HEK293T (cell line): ENCODE results near the gene NUDT12.

Experiments used
- CTCF ChIA-PET: fragments of 350-600 bp; formaldehyde crosslinking; extraction: SDS; loops from one replicate; lab custom pipeline; 2021; ENCODE audit warnings: antibody characterized with exemption, inconsistent platforms; lab: Yijun Ruan, JAX
- POLR2A ChIA-PET: fragments of 350-600 bp; formaldehyde crosslinking; extraction: SDS; loops from one replicate; lab custom pipeline; 2020; ENCODE audit warnings: antibody characterized with exemption, inconsistent platforms; lab: Yijun Ruan, JAX
- DNase-seq: peaks from one replicate; pipeline ENCODE4 v3.0.0; 2012; ENCODE audit warnings: mixed read lengths; ENCODE audit errors: extremely low spot score
- ARNT ChIP-seq: fragments of 450-650 bp; IDR thresholded peaks from 2 replicates; pipeline ENCODE4 v1.6.1; 2017; ENCODE audit warnings: mild to moderate bottlenecking
- BHLHE40 ChIP-seq: fragments of 450-650 bp; IDR thresholded peaks from 2 replicates; pipeline ENCODE4 v1.6.1; 2016; ENCODE audit warnings: mild to moderate bottlenecking, moderate library complexity, borderline replicate concordance
- CTBP1 ChIP-seq: fragments of 450-650 bp; IDR thresholded peaks from 2 replicates; pipeline ENCODE4 v1.6.1; 2016; ENCODE audit warnings: borderline replicate concordance
- ELF4 ChIP-seq: fragments of 450-650 bp; IDR thresholded peaks from 2 replicates; pipeline ENCODE4 v1.6.1; 2017; ENCODE audit warnings: antibody characterized with exemption
- FOXA1 ChIP-seq: fragments of 450-650 bp; IDR thresholded peaks from 2 replicates; pipeline ENCODE4 v1.6.1; 2016; ENCODE audit warnings: mild to moderate bottlenecking
- FOXK2 ChIP-seq: fragments of 450-650 bp; IDR thresholded peaks from 2 replicates; pipeline ENCODE4 v1.6.1; 2016; ENCODE audit warnings: mild to moderate bottlenecking
- FOXM1 ChIP-seq: fragments of 450-650 bp; IDR thresholded peaks from 2 replicates; pipeline ENCODE4 v1.6.1; 2017; ENCODE audit warnings: mild to moderate bottlenecking, borderline replicate concordance
- HDGF ChIP-seq: fragments of 450-650 bp; IDR thresholded peaks from 2 replicates; pipeline ENCODE4 v1.6.1; 2017; ENCODE audit warnings: antibody characterized with exemption, borderline replicate concordance
- L3MBTL2 ChIP-seq: fragments of 450-650 bp; conservative IDR thresholded peaks from 2 replicates; pipeline ENCODE4 v1.6.1; 2016; ENCODE audit warnings: mild to moderate bottlenecking
- LEF1 ChIP-seq: fragments of 450-650 bp; IDR thresholded peaks from 2 replicates; pipeline ENCODE4 v1.6.1; 2017; ENCODE audit warnings: mild to moderate bottlenecking, borderline replicate concordance
- NFRKB ChIP-seq: fragments of 450-650 bp; IDR thresholded peaks from 2 replicates; pipeline ENCODE4 v1.6.1; 2016; ENCODE audit warnings: mild to moderate bottlenecking, moderate library complexity
- SP1 ChIP-seq: fragments of 450-650 bp; IDR thresholded peaks from 2 replicates; pipeline ENCODE4 v1.6.1; 2017
- SUZ12 ChIP-seq: fragments of 450-650 bp; IDR thresholded peaks from 2 replicates; pipeline ENCODE4 v1.6.1; 2016; ENCODE audit warnings: mild to moderate bottlenecking
- TARDBP ChIP-seq: fragments of 450-650 bp; IDR thresholded peaks from 2 replicates; pipeline ENCODE4 v1.6.1; 2016
- ZNF384 ChIP-seq: fragments of 450-650 bp; IDR thresholded peaks from 2 replicates; pipeline ENCODE4 v1.6.1; 2016
- TF ChIP-seq, protein P1 (sequence below): fragments of 450-650 bp; IDR thresholded peaks from 2 replicates; pipeline ENCODE4 v1.6.1; 2016

Gene NUDT12

DNA sequence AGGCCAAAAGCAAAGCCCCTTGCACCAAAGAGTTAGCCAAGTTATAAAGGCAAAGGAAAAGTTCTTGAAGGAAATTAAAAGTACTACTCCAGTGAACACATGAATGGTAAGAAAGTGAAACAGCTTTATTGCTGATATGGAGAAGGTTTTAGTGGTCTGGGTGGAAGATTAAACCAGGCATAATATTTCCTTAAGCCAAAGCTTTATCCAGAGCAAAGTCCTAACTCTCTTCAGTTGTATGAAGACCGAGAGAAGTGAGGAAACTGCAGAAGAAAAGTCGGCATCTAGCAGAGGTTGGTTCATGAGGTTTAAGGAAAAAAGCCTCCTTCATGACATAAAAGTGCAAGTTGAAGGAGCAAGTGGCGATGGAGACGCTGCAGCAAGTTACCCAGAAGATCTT, 3.1 kb upstream of the NUDT12 start:
- POLR2A ChIA-PET: no interaction called here
- CTCF ChIA-PET: no interaction called here
- no peak for DNase-seq
- TF ChIP-seq L3MBTL2: no peak
- no peak for TF ChIP-seq CTBP1
- no peak for TF ChIP-seq FOXK2
- TF ChIP-seq FOXM1: no peak
- TF ChIP-seq ARNT: no peak
- TF ChIP-seq TARDBP: no peak
- no peak for TF ChIP-seq ZNF384
- no peak for TF ChIP-seq LEF1
- TF ChIP-seq, protein P1, sequence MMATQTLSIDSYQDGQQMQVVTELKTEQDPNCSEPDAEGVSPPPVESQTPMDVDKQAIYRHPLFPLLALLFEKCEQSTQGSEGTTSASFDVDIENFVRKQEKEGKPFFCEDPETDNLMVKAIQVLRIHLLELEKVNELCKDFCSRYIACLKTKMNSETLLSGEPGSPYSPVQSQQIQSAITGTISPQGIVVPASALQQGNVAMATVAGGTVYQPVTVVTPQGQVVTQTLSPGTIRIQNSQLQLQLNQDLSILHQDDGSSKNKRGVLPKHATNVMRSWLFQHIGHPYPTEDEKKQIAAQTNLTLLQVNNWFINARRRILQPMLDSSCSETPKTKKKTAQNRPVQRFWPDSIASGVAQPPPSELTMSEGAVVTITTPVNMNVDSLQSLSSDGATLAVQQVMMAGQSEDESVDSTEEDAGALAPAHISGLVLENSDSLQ: no peak
- TF ChIP-seq ELF4: no peak

DNA sequence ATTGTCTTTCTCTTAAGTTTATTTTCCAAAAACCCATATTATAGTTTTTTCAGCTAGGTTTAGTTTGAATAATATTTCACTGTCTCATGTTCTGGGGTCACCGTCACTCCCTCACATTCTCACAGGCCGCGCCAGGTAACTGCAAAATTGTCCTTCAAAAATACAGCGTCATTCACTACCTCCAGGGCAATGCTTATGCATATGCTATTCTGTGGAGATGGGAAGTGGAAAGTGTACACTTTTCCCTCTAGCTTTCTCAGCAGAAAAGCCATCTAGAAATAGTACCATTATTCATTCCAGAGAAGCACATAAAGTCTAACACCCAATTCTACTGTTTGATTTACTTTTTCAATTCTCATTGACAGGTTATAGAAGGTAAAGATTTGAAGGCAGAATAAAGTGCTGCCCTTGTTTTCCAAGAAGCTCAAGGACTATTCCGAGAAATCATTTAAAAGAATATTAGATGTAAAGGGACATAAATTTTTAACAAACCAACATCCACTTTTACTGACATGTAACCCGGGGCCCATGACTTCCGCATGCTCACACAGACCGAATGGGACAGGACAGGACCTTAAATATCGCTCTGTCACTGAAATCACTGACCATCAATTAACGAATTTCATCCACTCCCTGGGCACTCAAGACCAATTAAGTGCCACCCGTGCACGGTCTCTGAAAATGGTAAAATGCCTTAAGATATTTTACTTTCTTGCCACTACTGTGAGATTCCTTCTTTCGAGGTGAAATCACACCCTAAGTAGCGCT, 720 bp downstream of the NUDT12 start:
- POLR2A ChIA-PET: interaction anchor here (0.6 to 1.5 kb wide), 3 partner anchors 11 to 497 kb away, joined by 3 to 4 read pairs (median 3); no protein-coding TSS in a partner anchor
- no peak for DNase-seq
- CTCF ChIA-PET: no interaction called here
- no peak for TF ChIP-seq L3MBTL2
- no peak for TF ChIP-seq FOXA1
- no peak for TF ChIP-seq CTBP1
- TF ChIP-seq ELF4: no peak
- TF ChIP-seq NFRKB: no peak
- TF ChIP-seq, protein P1: no peak
- no peak for TF ChIP-seq LEF1
- no peak for TF ChIP-seq BHLHE40
- TF ChIP-seq SUZ12: no peak
- TF ChIP-seq ARNT: no peak
- no peak for TF ChIP-seq ZNF384
- no peak for TF ChIP-seq FOXM1
- no peak for TF ChIP-seq HDGF
- no peak for TF ChIP-seq TARDBP
- TF ChIP-seq FOXK2: no peak
- TF ChIP-seq SP1: no peak

DNA sequence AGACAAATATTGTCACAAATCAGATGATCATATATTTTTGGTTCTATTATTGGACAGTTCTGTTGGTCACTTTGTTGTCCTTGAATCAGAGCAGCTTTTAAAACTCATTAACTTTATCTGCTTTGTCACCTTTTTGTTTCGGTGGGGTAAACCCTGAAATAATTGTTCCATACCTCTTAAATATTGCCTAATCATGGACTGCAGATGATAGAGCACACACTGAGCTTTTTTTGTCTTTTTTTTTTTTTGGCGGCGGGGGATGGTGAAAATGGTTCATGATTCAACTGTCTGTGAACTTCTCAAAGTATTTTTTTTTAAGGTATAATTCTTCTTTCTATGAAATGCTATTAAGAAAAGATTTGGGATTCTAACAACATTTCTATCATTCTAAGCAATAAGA, 1.8 kb downstream of the NUDT12 start:
- no peak for DNase-seq
- ChIA-PET POLR2A (no interaction called here), CTCF (interaction anchor here (0.7 kb wide), 2 partner anchors 9 to 261 kb away, joined by 3 read pairs; no protein-coding TSS in a partner anchor)
- no peak for TF ChIP-seq FOXA1
- no peak for TF ChIP-seq SP1
- TF ChIP-seq TARDBP: no peak
- no peak for TF ChIP-seq CTBP1
- TF ChIP-seq ELF4: no peak
- TF ChIP-seq LEF1: no peak
- TF ChIP-seq NFRKB: no peak

DNA sequence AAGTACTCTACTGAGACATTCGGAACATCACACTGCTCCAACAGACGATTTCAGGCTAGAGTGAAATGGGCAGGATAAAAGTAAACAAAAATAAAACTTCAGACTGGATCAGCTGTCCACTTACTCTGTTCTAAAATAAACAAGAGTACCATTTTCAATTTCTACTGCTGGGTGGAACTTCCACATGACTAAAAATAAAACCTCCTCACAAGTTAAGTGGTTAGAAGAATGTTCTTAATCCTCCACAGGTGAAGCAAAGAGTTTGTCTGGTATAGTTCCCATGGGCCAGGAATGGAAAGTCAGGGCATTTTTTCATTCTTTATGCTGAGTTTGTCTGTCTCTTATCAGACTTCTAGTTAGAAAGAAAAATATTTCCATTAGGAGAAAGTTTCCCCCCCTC, 15.7 kb downstream of the NUDT12 start:
- DNase-seq: no peak
- ChIA-PET POLR2A (no interaction called here), CTCF (no interaction called here)
- TF ChIP-seq HDGF (no peak), SUZ12 (no peak), ARNT (no peak), TARDBP (no peak), NFRKB (no peak), FOXM1 (no peak), SP1 (no peak), L3MBTL2 (no peak), LEF1 (no peak), BHLHE40 (no peak), CTBP1 (no peak), FOXK2 (no peak), ZNF384 (no peak)
- TF ChIP-seq, protein P1: no peak

DNA sequence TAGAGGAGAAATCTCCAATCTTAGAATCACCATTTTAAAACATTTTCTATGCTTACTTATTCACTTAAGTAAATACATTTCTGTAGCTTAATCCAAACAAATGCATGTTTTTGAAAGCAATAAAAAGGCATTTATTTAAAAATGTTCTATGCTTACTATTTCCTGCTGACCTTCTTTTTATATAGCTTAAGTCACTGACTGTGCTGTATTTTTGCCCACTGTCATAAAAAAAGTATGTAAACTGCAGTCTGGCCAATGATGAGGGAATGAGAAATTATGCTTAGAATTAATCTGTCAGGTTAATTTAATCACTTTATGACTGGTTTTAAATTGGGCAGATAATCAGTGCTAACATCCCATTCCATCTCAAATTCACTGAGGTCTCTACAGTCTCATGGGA, 20.1 kb downstream of the NUDT12 start:
- ChIA-PET POLR2A (no interaction called here), CTCF (no interaction called here)
- TF ChIP-seq ARNT (no peak), SP1 (no peak), FOXK2 (no peak)
- TF ChIP-seq, protein P1: no peak

DNA sequence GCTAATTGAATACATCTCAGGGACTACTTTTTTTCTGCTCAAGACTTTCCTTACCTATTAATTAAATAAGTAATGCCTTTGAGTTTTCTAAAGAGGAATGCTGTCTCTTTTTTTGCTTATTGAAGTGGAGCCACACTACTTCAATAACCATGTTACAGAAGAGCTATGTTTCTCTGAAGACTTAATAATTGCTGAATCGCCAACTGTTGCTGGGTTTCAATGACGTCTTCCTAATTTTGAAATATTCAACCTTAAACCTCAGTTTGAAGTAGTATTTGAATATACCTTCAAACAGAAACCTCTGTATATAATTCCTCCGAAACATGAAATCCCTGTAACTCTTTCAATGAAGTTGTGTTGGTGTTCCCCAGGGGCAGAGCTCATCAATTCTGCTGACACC, 21.0 kb downstream of the NUDT12 start:
- DNase-seq: no peak
- POLR2A ChIA-PET: no interaction called here
- TF ChIP-seq SP1 (no peak), SUZ12 (no peak), FOXA1 (no peak), NFRKB (no peak), FOXM1 (no peak), TARDBP (no peak), L3MBTL2 (no peak), ZNF384 (no peak), CTBP1 (no peak), LEF1 (no peak), HDGF (no peak), BHLHE40 (no peak), ARNT (no peak), FOXK2 (no peak), ELF4 (no peak)
- TF ChIP-seq, protein P1: no peak
- CTCF ChIA-PET: no interaction called here

More for the DNA sequence above, 20.1 kb downstream of the NUDT12 start:
- no peak for DNase-seq
